ENCODE results near the gene C19orf12.

The C19orf12 gene

GRCh38 chr19:29655648-29656335, 59.3 kb downstream of the C19orf12 start:
- ATAC-seq: no peak
- no peaks in the 10 kb centered on the region for H3K9me3 Mint-ChIP-seq
- no peak overlapping the region for H3K27ac Mint-ChIP-seq
- no peak overlapping the region for H3K4me3 Mint-ChIP-seq
- no peaks in the 10 kb centered on the region for H3K36me3 Mint-ChIP-seq
- peaks cover 8% of the 10 kb centered on the region for H3K27me3 Mint-ChIP-seq
- H3K4me1 Mint-ChIP-seq: no peaks in the 10 kb centered on the region

- Mint-ChIP-seq H3K27ac (no peak overlapping the region), H3K27me3 (peaks cover 21% of the 10 kb centered on the region), H3K36me3 (no peaks in the 10 kb centered on the region), H3K4me1 (no peaks in the 10 kb centered on the region), H3K9me3 (no peaks in the 10 kb centered on the region), H3K4me3 (no peak overlapping the region)
- ATAC-seq: no peak
These were observed 61.7 kb downstream of the C19orf12 start for GRCh38 chr19:29653398-29653797.

GRCh38 chr19:29651622-29652394, 63.3 kb downstream of the C19orf12 start:
- H3K4me3 Mint-ChIP-seq: no peak overlapping the region
- peaks cover 26% of the 10 kb centered on the region for H3K27me3 Mint-ChIP-seq
- no peak for ATAC-seq
- H3K9me3 Mint-ChIP-seq: no peaks in the 10 kb centered on the region
- no peak overlapping the region for H3K27ac Mint-ChIP-seq
- no peaks in the 10 kb centered on the region for H3K4me1 Mint-ChIP-seq
- no peaks in the 10 kb centered on the region for H3K36me3 Mint-ChIP-seq

GRCh38 chr19:29650772-29651387, 64.2 kb downstream of the C19orf12 start:
- Mint-ChIP-seq H3K9me3 (no peaks in the 10 kb centered on the region), H3K4me1 (peaks cover 3% of the 10 kb centered on the region), H3K27me3 (peaks cover 34% of the 10 kb centered on the region), H3K27ac (no peak overlapping the region), H3K4me3 (no peak overlapping the region), H3K36me3 (no peaks in the 10 kb centered on the region)
- ATAC-seq: no peak
